SK-MEL-5 (cell line): Measurements from ENCODE around the gene CD1D. TPM values are rescaled to one million over a fixed set of nuclear protein-coding genes. Genes with fewer than 3 reads are reported as not detected.

Experiments used
- DNase-seq: peaks from one replicate; pipeline ENCODE4 v3.0.0-alpha.2; 2016; ENCODE audit warnings: low read depth, low spot score
- in situ Hi-C: cut with HindIII; loops from 2 replicates; pipeline ENCODE4 v1.10.0; 2016; ENCODE audit warnings: low sequenced_read_pairs, high pct_unique_total_duplicates, low pct_unique_long_range_greater_than_20kb
- polyA plus RNA-seq, 2 experiments: library from polyadenylated mRNA; depleted of rRNA; stranded (reverse); fragments of >200 nt; gene quantifications; 2 replicates each; pipeline ENCODE4 v1.2.3, GENCODE V29; 2015
- total RNA-seq: library from RNA; depleted of rRNA; stranded (reverse); fragments of >200 nt; shearing (Covaris generic); gene quantifications from 2 replicates; pipeline ENCODE4 v1.2.3, GENCODE V29; 2014; rRNA removed

The CD1D gene
- not detected in 2 replicates for total RNA-seq
- not detected in 2 replicates for polyA plus RNA-seq (2015; cell fraction: cytosol; rRNA removed)
- polyA plus RNA-seq (2015; cell fraction: nucleus; rRNA removed): not detected in 2 replicates

DNA sequence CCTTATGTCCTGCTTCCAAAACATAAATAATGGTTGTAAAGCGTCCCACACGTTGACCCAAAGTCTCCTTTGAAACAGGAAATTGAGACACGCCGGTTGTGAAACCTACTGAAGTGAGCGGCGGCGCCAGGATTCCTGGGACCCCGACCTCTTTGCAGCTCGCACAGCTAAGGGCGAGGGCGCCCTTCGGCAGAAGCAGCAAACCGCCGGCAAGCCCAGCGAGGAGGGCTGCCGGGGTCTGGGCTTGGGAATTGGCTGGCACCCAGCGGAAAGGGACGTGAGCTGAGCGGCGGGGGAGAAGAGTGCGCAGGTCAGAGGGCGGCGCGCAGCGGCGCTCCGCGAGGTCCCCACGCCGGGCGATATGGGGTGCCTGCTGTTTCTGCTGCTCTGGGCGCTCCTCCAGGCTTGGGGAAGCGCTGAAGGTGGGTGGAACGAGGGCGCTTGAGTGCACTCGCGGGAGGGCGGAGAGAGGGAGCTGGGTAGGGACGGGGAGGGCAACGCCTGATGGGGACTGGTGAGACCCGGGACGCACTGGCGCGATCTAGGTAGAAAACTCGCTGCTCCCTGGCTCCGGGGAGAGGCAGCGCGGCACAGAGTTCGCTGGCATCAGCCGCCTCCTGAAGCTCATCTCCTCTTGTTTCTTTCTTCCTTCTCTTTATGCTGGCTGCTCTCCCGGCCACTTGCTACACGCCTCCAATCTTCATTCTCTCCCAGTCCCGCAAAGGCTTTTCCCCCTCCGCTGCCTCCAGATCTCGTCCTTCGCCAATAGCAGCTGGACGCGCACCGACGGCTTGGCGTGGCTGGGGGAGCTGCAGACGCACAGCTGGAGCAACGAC lies at the start of gene CD1D:
TSS of gene CD1D (plus strand) at position 155 of the 836 bp plus-strand sequence. CDS start at position 362, 207 bp downstream.
- in situ Hi-C loops: no loop called here
- no peak for DNase-seq

GRCh38 chr1:158131217-158131616 lies 49.5 kb upstream of the CD1D start:
- DNase-seq: no peak
- in situ Hi-C loops: no loop called here

DNA sequence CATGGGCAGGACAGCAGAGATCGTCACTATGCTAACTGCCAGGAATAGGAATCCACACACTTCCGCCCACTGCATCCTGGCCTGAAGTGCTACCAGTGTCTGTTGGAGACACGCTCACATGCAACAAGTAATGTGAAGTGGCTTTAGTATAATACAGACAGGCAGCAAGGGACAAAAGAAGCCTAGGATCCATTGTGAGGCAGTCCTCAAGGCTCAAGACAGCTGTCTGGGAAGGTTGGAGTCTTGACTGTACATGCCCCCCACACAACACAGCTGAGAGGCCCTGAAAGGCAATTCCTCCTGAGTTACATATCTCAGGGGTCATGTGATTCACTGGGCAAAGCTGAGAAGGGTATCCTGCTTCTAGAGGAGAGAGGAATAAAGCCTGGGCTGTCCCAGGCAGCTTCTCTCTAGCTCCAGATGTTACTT lies 39.9 kb upstream of the CD1D start:
- no peak for DNase-seq
- in situ Hi-C loops: no loop called here

GRCh38 chr1:158145173-158145719 lies 35.4 kb upstream of the CD1D start:
- in situ Hi-C loops: no loop called here
- peak; percentile 73 for DNase-seq

DNA sequence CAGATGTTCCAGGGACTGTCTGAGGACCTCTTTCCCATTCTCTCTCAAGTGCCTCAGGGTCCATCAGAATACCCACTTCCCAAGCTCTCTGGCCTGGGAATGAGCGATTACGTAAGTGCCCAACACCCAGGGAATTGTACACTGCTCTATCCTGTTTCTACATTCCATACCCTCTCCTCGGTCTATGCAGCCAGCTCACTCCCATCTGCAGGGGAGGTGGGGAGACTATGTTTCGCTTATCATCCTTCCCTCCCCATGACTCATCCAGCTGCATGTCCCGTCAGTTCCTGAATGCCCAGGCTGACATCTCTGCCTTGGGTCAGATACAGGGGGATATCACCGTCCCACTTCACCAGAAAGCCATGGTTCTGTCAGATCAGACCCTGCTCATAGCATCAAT lies 34.5 kb upstream of the CD1D start:
- in situ Hi-C loops: no loop called here
- no peak for DNase-seq

GRCh38 chr1:158146739-158147138 lies 34.0 kb upstream of the CD1D start:
- no peak for DNase-seq
- in situ Hi-C loops: no loop called here

DNA sequence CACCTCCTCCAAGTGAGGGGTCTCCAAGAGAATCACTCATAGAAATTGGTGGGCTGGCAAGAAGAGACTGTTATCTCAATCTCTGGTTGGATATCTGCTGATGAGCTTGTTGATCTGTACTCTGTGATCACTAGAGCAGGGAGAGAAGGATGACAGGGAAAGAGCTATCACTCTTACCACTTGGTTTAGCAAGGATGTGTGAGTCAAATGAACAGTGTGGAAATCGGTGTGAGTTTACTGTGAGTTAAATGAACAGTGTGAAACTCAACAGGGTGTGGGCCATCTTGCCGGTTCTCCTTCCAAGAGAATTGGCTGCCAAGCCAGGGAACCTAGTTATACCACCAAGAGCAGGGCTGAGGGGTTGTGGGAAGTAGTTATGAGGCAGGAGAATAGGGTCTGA lies 33.3 kb upstream of the CD1D start:
- no peak for DNase-seq
- in situ Hi-C loops: no loop called here

GRCh38 chr1:158147869-158148268 lies 32.8 kb upstream of the CD1D start:
- in situ Hi-C loops: no loop called here
- DNase-seq: no peak

DNA sequence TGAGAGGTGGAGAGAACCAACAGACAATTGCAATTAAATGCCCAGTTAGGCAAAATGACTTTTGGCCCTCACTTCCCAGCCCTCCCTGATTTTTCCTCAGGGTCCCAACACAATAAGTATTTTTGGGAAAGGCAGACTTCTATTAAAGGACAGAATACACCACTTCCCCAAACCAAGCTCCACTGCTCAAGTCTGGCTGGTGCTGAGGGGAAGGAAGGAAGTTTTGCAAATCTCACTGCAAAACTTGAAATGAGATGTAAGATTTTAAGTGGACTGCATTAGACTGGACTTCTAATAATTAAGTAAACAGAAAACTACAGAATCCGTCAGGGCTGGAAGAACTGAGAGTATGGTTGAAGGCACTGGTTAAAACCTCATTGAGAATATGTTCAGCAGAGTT lies 32.2 kb upstream of the CD1D start:
- no peak for DNase-seq
- in situ Hi-C loops: no loop called here

DNA sequence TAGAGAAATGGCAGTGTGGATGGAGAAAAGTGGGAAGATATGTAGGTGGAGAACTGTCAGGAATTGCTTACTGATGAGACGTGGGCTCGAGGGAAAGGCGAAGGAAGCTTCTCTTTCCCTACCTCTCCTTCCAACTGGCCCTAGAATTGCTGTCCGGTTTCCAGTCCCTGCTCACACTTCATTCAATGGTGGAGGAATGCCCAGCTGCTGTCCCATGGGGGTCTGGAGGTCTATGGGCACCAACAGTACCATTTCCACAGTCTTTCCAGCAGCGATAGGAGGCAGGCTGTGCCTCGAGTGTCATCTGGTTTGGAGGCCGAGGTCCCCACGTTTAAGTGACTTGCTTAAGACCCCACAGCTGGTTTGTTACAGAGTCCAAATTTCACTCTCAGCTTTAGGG lies 31.5 kb upstream of the CD1D start:
- DNase-seq: no peak
- in situ Hi-C loops: no loop called here

DNA sequence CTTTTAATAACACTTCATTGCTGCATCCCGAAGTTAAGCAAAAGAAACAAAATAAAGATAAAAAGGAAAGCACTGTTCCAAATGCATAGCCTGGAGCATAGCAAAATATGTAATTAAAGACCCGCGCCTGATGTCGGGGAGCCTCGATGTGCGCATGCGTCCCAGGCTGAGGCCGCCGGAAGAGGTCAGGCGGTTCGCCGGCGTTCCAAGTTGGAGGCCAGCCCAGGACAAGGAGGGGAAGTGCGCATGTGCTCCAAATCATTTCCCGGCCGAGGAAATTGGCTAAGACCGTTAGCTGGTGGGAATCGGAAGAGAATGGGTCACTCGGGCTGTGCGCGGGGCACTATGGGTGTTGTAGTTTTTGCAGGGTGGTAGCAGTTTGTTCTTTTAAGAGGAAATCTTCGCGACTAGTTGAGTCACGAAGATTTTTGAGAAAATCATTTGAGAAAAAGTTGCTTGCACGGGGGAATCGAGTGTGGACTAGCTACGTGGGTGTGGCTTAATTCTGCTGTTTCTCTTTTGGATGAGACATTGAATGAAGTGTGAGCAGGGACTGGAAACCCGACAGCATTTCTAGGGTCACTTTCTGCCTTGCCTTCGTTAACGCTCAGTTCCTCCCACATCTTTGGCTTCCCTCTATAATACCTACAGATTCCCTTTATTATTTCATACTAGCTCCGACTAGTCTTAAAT lies 31.0 kb upstream of the CD1D start:
- in situ Hi-C loops: no loop called here
- peak; percentile 97 for DNase-seq

GRCh38 chr1:158150523-158150922 lies 30.2 kb upstream of the CD1D start:
- in situ Hi-C loops: no loop called here
- no peak for DNase-seq

- DNase-seq: no peak
- in situ Hi-C loops: no loop called here
These were observed 27.5 kb upstream of the CD1D start for GRCh38 chr1:158153179-158153578.

DNA sequence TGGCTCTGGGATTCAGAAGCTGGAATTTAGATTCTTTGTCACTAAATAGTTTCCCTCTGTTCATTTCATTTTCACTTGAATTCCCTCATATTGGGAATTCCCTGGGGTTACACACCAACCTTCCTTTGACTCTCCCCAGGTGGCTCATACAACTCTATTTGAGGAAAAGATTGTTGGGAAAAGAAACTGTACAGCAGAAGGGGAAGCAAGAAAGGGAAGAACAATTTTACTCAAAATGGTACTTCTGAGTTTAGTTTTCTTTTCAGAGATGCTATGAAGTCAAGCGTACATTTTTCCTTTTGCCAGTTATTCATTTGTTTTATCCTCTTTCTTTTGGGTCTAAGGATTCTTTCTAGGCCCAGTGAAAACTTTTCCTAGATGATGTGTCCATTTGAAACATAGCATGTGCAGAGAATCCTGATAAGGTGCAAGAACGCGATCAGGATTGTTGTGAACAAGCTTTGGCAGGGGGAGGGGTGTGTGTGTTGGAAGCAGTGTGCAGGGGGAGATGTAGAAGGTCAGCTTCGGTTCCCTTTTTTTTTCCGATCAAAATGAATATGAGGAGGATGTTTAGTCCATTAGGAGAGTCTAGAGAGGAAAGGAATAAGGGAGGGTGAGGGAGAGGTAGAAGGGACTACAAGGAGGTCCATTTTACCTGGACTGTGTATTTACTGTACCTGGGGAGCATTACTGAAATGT lies 26.8 kb upstream of the CD1D start:
- DNase-seq: no peak
- in situ Hi-C loops: no loop called here

GRCh38 chr1:158154501-158154900 lies 26.2 kb upstream of the CD1D start:
- DNase-seq: no peak
- in situ Hi-C loops: no loop called here

DNA sequence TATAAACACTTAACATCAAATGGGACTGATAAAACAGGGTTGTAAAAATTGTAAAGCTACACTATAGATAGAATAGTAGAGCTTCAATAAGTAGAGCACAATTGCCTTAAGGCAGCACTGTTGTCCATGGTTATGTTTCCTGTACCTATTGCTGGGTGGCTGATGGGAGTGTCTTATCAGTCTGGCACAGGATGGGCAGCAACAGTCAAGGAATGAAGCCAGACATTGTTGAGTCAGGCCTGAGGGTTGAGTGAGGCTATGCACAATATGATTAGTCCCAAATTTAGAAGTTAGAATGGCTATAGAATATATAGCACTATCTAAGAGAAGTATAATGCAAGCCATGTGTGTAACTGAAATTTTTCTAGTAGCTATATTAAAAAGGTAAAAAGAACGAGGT lies 25.0 kb upstream of the CD1D start:
- in situ Hi-C loops: no loop called here
- DNase-seq: no peak

DNA sequence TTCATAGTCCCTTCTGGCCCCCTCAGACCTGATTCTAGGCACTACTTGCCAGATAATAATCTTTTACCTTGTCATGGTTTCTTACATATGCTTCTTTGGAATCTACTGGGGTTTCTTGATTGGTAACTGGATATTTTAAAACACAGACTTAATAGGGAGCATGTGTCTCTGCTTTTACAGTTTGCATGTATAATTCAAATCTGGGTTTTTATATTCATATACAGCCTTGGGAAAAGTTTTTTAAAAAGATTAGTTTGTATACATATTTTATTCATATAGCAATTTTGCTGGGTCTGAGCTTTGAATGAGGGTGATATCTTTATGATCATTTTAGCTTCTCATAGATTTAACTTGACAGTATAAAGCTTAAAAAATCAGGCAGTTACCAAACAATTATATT lies 21.1 kb upstream of the CD1D start:
- in situ Hi-C loops: no loop called here
- no peak for DNase-seq

- DNase-seq: no peak
- in situ Hi-C loops: no loop called here
These were observed 19.2 kb upstream of the CD1D start for GRCh38 chr1:158161446-158161845.
